AG04449 (cell line): ENCODE measurements around the gene GFRA1.

Experiments used
- CTCF ChIA-PET: fragments of 350-600 bp; formaldehyde crosslinking; extraction: SDS; loops from one replicate; lab custom pipeline; 2021; ENCODE audit warnings: antibody characterized with exemption; lab: Yijun Ruan, JAX
- POLR2A ChIA-PET: fragments of 400-600, 350-600 bp; formaldehyde crosslinking; extraction: SDS; loops from one replicate; lab custom pipeline; 2020; ENCODE audit warnings: antibody characterized with exemption, inconsistent platforms; lab: Yijun Ruan, JAX
- DNase-seq: peaks from one replicate; pipeline ENCODE4 v3.0.0-alpha.2; 2010; ENCODE audit warnings: low read depth, low spot score
- H3K4me3 ChIP-seq: 2 replicates; pipeline ENCODE4 v1.5.1; 2011; ENCODE audit warnings: low read depth, mild to moderate bottlenecking, control low read depth, low read length
- TF ChIP-seq, protein P1 (sequence below): IDR thresholded peaks from one replicate; pipeline ENCODE4 v1.5.1; 2011; ENCODE audit warnings: mild to moderate bottlenecking, moderate library complexity, low read length, control low read depth, inconsistent platforms; ENCODE audit not compliant: insufficient read depth; ENCODE audit errors: missing control alignments

Gene GFRA1, protein sequence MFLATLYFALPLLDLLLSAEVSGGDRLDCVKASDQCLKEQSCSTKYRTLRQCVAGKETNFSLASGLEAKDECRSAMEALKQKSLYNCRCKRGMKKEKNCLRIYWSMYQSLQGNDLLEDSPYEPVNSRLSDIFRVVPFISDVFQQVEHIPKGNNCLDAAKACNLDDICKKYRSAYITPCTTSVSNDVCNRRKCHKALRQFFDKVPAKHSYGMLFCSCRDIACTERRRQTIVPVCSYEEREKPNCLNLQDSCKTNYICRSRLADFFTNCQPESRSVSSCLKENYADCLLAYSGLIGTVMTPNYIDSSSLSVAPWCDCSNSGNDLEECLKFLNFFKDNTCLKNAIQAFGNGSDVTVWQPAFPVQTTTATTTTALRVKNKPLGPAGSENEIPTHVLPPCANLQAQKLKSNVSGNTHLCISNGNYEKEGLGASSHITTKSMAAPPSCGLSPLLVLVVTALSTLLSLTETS

DNA sequence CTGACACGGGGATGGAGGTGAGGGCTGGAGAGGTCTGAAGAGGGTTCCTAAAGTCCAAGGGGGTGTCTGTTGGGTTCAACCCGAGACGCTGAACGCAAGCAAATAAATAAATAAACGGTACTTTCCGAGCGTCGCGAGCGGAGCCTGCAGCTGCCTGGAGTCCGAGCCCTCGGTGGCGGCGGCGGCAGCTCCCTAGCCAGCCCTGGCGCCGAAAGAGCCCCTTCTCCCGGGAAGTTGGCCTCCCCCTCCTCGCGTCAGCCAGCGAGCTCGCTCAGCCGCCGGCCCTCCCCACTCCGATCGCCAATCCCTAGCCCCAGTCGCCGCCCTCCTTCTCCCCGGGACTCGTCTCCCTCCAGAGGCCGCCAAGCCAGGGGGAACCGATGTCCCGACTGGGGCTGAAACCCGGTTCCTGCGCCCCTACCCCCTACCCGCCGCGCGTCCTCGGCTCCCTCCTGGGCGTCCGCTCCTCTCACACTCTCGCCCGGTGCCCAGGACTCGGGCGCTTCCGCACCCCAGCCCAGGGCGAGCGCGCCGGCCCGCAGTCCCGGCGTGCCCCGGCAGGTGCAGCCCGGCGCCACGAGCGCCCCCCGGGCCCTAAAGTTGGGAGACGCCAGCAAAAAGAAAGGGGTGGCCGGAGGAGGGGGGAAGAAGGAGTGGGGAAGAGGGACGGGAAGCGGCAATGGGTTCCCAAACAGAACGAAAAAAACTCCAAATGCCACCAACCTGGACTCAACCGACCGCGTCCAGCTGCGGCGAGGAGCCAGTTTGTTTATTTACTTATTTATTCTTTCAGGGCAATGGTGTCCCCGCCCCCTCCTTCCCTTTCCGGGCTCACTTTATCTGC lies at the start of gene GFRA1:
Gene GFRA1, minus strand, starts transcription at position 767 of the 844 bp plus-strand sequence. CDS start 1,177 bp downstream, outside the sequence.
- H3K4me3 ChIP-seq = peak within 1 kb of the TSS; percentile 61
- ChIA-PET POLR2A (no interaction called here), CTCF (interaction anchor here (1.1 to 1.7 kb wide), 4 partner anchors 12 to 474 kb away, joined by 3 to 8 read pairs (median 6); no protein-coding TSS in a partner anchor)
- TF ChIP-seq, protein P1, sequence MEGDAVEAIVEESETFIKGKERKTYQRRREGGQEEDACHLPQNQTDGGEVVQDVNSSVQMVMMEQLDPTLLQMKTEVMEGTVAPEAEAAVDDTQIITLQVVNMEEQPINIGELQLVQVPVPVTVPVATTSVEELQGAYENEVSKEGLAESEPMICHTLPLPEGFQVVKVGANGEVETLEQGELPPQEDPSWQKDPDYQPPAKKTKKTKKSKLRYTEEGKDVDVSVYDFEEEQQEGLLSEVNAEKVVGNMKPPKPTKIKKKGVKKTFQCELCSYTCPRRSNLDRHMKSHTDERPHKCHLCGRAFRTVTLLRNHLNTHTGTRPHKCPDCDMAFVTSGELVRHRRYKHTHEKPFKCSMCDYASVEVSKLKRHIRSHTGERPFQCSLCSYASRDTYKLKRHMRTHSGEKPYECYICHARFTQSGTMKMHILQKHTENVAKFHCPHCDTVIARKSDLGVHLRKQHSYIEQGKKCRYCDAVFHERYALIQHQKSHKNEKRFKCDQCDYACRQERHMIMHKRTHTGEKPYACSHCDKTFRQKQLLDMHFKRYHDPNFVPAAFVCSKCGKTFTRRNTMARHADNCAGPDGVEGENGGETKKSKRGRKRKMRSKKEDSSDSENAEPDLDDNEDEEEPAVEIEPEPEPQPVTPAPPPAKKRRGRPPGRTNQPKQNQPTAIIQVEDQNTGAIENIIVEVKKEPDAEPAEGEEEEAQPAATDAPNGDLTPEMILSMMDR = no peak
- DNase-seq = no peak

DNA sequence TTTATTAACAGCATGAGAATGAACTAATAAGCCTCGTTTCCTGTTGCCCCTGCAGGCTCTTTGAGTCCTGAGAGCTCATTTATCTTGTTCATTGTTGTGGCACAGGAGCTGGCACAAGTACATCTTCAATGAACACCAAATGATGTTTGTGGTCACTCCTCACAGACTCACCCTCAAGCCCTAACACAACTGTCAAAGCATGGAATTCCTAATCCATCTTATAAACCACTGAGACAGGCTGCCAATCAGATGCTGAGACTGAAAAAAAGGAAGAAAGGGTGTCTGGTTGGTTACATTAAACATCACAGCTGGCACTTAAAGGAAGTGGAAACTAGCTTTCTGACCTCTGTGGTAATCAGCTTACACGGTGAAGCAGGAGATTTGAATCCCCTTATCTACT lies 43.5 kb upstream of the GFRA1 start:
- no peak for DNase-seq
- CTCF ChIA-PET = no interaction called here
- H3K4me3 ChIP-seq = no peak overlapping the region
- POLR2A ChIA-PET = no interaction called here
- TF ChIP-seq, protein P1 = no peak

DNA sequence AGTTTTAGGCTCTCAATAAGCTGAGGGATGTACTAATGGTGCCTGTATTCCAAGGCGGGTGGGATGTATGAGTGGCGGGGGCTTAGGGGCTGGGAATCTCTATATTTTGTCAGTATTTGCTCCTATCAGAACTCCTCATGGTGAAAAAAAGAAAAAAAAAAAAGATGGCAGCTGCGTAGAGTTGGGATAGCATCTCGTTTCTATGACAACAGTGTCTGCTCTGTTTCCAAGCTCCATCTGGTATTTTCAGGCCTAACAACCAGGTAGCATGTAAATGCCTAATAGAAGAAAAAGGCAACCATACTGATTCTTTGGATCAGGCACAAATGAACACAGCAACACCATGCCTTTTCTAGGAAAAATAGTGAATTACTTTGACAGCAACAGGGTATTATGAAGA lies 39.5 kb upstream of the GFRA1 start:
- H3K4me3 ChIP-seq = no peak overlapping the region
- no peak for DNase-seq
- ChIA-PET POLR2A (no interaction called here), CTCF (no interaction called here)
- TF ChIP-seq, protein P1 = no peak

DNA sequence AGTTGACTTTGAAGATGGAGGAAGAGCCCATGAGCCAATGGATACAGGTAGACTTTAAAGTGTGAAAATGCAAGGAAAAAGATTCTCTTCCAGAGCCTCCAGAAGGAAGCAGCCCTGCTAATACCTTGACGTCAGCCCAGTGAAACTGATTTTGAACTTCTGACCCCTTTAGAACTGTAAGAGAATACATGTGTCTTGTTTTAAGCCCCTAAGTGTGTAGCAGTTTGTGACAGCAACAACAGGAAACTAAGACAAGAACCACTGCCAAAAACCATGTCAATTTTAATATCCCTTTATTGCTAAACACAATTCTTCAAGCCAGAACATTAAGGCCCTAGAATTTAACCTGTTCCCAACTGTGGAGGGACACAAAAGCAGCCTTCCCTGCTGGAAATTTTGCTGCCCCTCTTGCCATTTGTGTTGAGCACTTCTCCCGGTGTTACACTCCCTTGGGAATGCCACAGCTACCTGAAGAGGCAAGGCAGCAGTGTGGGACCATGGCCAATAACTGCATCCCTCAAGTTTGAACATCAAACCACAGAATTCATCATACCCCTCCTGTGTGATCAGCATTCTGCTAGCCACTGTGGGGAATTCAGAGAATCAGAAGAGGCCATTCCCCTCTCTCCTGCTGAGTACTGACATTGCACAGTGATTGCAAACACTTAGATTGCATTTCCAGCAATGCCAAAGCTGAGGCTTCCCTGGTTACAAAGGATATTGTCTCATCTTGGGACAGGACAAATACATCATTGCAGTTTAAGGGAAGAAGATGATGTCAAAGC lies 38.9 kb upstream of the GFRA1 start:
- ChIA-PET CTCF (interaction anchor here (1.0 to 1.5 kb wide), 2 partner anchors 24 to 956 kb away, joined by 3 read pairs; no protein-coding TSS in a partner anchor), POLR2A (no interaction called here)

DNA sequence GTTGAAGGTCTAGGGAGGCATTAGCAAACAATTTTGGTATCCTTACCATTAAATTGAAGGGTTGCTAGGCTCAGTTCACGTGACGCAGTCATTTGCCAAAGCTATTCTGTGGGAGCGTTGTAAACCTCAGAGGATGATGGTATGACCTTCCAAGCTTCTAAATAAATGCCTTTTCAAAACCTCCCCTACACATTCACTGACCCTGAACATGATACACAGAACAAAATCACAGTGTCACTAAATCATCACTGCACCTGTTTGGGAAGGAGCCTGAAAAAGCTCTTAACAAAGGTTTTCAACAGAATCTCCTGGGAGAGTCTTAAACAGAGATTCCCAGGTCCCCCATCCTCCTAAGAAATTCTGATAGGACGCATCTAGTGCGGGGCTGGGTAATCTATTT lies 38.0 kb upstream of the GFRA1 start:
- TF ChIP-seq, protein P1 = no peak
- no peak overlapping the region for H3K4me3 ChIP-seq
- CTCF ChIA-PET = interaction anchor here (1.0 to 1.5 kb wide), 2 partner anchors 23 to 955 kb away, joined by 3 read pairs; no protein-coding TSS in a partner anchor
- POLR2A ChIA-PET = no interaction called here
- DNase-seq = no peak

More for the DNA sequence above, 38.9 kb upstream of the GFRA1 start:
- TF ChIP-seq, protein P1 = no peak
- no peak for DNase-seq
- H3K4me3 ChIP-seq = no peak overlapping the region
